HL-60 (cell line): Measurements from ENCODE around the gene CADM1.

Experiments
- CTCF ChIP-seq: IDR thresholded peaks from one replicate; pipeline ENCODE4 v1.5.1; 2011; ENCODE audit warnings: low read length, control low read depth, inconsistent platforms; ENCODE audit not compliant: insufficient read depth
- GABPA ChIP-seq: IDR thresholded peaks from 2 replicates; pipeline ENCODE4 v1.6.1; 2012; ENCODE audit warnings: low read depth
- POLR2AphosphoS5 ChIP-seq: IDR thresholded peaks from 2 replicates; pipeline ENCODE4 v1.6.1; 2012; ENCODE audit warnings: low read depth

- TF ChIP-seq CTCF (no peak), POLR2AphosphoS5 (no peak), GABPA (no peak)
Measured at GRCh38 chr11:115500547-115501501, 3.4 kb downstream of the CADM1 start.
